IMR-90 (cell line): ENCODE measurements around the gene CD8B. TPM values are rescaled to one million over a fixed set of nuclear protein-coding genes. Genes with fewer than 3 reads are reported as not detected.

ENCODE experiments used
- ATAC-seq: fragments of 200-7000 bp; cut with Tn5 transposase; 2 replicates; pipeline ENCODE4 v1.9.1; 2020; ENCODE audit warnings: low read depth, mild to moderate bottlenecking, moderate library complexity
- BruUV-seq: library from RNA; stranded (reverse); fragments of 400-500 nt; replicated peaks from 2 replicates; lab custom pipeline; 2021; lab: Mats Ljungman, UMichigan
- CTCF ChIA-PET: fragments of 300-600 bp; formaldehyde crosslinking; extraction: SDS; loops from one replicate; lab custom pipeline; 2021; ENCODE audit warnings: antibody characterized with exemption; lab: Yijun Ruan, JAX
- POLR2A ChIA-PET: fragments of 300-600 bp; sonication (Branson Sonifier 250); formaldehyde crosslinking; loops from one replicate; lab custom pipeline; 2022; ENCODE audit warnings: antibody characterized with exemption; ENCODE audit not compliant: unreplicated experiment; lab: Charles Lee
- DNase-seq: peaks from one replicate; pipeline ENCODE4 v3.0.0; 2013
- H2AFZ ChIP-seq: replicated peaks from 2 replicates; pipeline ENCODE3; 2013; ENCODE audit warnings: low read length, mild to moderate bottlenecking; ENCODE audit not compliant: poor library complexity
- H2AK5ac ChIP-seq: 2 replicates; pipeline ENCODE4 v1.6.1; 2013; ENCODE audit warnings: low read depth, low read length, inconsistent platforms
- H2AK9ac ChIP-seq: replicated peaks from 2 replicates; pipeline ENCODE3; 2013; ENCODE audit warnings: mild to moderate bottlenecking, low read depth, low read length, moderate library complexity; ENCODE audit not compliant: poor library complexity
- H2BK120ac ChIP-seq: 2 replicates; pipeline ENCODE4 v1.6.1; 2013; ENCODE audit warnings: low read depth, low read length, inconsistent platforms
- H2BK15ac ChIP-seq: 3 replicates; pipeline ENCODE4 v1.6.1; 2013; ENCODE audit warnings: low read depth, low read length, inconsistent platforms
- H2BK20ac ChIP-seq: 2 replicates; pipeline ENCODE4 v1.6.1; 2013; ENCODE audit warnings: low read depth, mild to moderate bottlenecking, inconsistent platforms, low read length, moderate library complexity
- H2BK5ac ChIP-seq: 2 replicates; pipeline ENCODE4 v1.6.1; 2013; ENCODE audit warnings: mild to moderate bottlenecking, low read depth, low read length, inconsistent platforms; ENCODE audit not compliant: poor library complexity, severe bottlenecking
- H3K14ac ChIP-seq: replicated peaks from 2 replicates; pipeline ENCODE4 v1.6.1; 2013; ENCODE audit warnings: low read depth, low read length, inconsistent platforms
- H3K18ac ChIP-seq: 2 replicates; pipeline ENCODE4 v1.6.1; 2013; ENCODE audit warnings: low read depth, low read length, control low read depth
- H3K23ac ChIP-seq: 2 replicates; pipeline ENCODE4 v1.6.1; 2013; ENCODE audit warnings: low read depth, low read length, inconsistent platforms
- H3K27ac ChIP-seq: 2 replicates; pipeline ENCODE4 v1.5.1; 2013; ENCODE audit warnings: mild to moderate bottlenecking, control low read depth, low read length; ENCODE audit not compliant: insufficient read depth
- H3K27me3 ChIP-seq: 2 replicates; pipeline ENCODE4 v1.6.1; 2013; ENCODE audit warnings: low read length; ENCODE audit not compliant: control insufficient read depth, insufficient read depth
- H3K36me3 ChIP-seq: 2 replicates; pipeline ENCODE4 v1.6.1; 2013; ENCODE audit warnings: low read length, mixed read lengths; ENCODE audit not compliant: control insufficient read depth, insufficient read depth
- H3K4ac ChIP-seq: 2 replicates; pipeline ENCODE4 v1.6.1; 2013; ENCODE audit warnings: low read depth, low read length, inconsistent platforms
- H3K4me1 ChIP-seq: 2 replicates; pipeline ENCODE4 v1.6.1; 2013; ENCODE audit warnings: low read length, mixed read lengths; ENCODE audit not compliant: control insufficient read depth, insufficient read depth
- H3K4me2 ChIP-seq: 2 replicates; pipeline ENCODE4 v1.6.1; 2013; ENCODE audit warnings: low read depth, mild to moderate bottlenecking, control low read depth, low read length, moderate library complexity
- H3K4me3 ChIP-seq: 2 replicates; pipeline ENCODE4 v1.5.1; 2013; ENCODE audit warnings: low read depth, mild to moderate bottlenecking, control low read depth, low read length, moderate library complexity; ENCODE audit not compliant: insufficient read depth
- H3K56ac ChIP-seq: 2 replicates; pipeline ENCODE4 v1.6.1; 2013; ENCODE audit warnings: low read length, inconsistent platforms; ENCODE audit not compliant: insufficient read depth; ENCODE audit errors: extremely low read depth
- H3K79me1 ChIP-seq, 2 experiments: 2 replicates each; pipeline ENCODE4 v1.6.1; 2013; ENCODE audit warnings: low read length in 2 of 2, inconsistent platforms in 1 of 2, low read depth in 1 of 2
- H3K9ac ChIP-seq: 2 replicates; pipeline ENCODE4 v1.6.1; 2013; ENCODE audit warnings: low read depth, low read length, control low read depth
- H3K9me1 ChIP-seq: 2 replicates; pipeline ENCODE4 v1.6.1; 2013; ENCODE audit warnings: low read length, inconsistent platforms; ENCODE audit not compliant: insufficient read depth
- H3K9me3 ChIP-seq: 2 replicates; pipeline ENCODE4 v1.6.1; 2013; ENCODE audit warnings: low read length; ENCODE audit not compliant: control insufficient read depth, insufficient read depth
- H4K20me1 ChIP-seq: 2 replicates; pipeline ENCODE4 v1.6.1; 2013; ENCODE audit warnings: low read length, inconsistent platforms; ENCODE audit not compliant: insufficient read depth
- H4K5ac ChIP-seq: 2 replicates; pipeline ENCODE4 v1.6.1; 2013; ENCODE audit warnings: mild to moderate bottlenecking, low read depth, low read length, control low read depth
- H4K8ac ChIP-seq, 2 experiments: 2 replicates each; pipeline ENCODE4 v1.6.1; 2013; ENCODE audit warnings: low read depth in 2 of 2, low read length in 2 of 2, control low read depth in 1 of 2, inconsistent platforms in 1 of 2
- H4K91ac ChIP-seq: 2 replicates; pipeline ENCODE4 v1.6.1; 2013; ENCODE audit warnings: low read depth, low read length, inconsistent platforms; ENCODE audit not compliant: insufficient read depth
- BHLHE40 ChIP-seq: fragments of 150-350 bp; IDR thresholded peaks from 2 replicates; pipeline ENCODE4 v1.6.1; 2016; ENCODE audit warnings: mild to moderate bottlenecking, low read depth, low read length
- CEBPB ChIP-seq: IDR thresholded peaks from 2 replicates; pipeline ENCODE4 v1.6.1; 2012; ENCODE audit warnings: low read depth, low read length, improper control_type of control experiment
- CHD1 ChIP-seq: IDR thresholded peaks from 2 replicates; pipeline ENCODE4 v1.6.1; 2012; ENCODE audit warnings: low read depth, low read length, improper control_type of control experiment
- FOS ChIP-seq: fragments of 150-350 bp; IDR thresholded peaks from 2 replicates; pipeline ENCODE4 v1.6.1; 2016; ENCODE audit warnings: low read depth, low read length
- MAFK ChIP-seq: IDR thresholded peaks from 2 replicates; pipeline ENCODE4 v1.6.1; 2012; ENCODE audit warnings: low read depth, low read length, improper control_type of control experiment
- MAZ ChIP-seq: IDR thresholded peaks from 2 replicates; pipeline ENCODE4 v1.6.1; 2012; ENCODE audit warnings: low read depth, mild to moderate bottlenecking, low read length, improper control_type of control experiment, moderate library complexity, borderline replicate concordance
- MXI1 ChIP-seq: IDR thresholded peaks from 2 replicates; pipeline ENCODE4 v1.6.1; 2012; ENCODE audit warnings: low read depth, mild to moderate bottlenecking, low read length, moderate library complexity, borderline replicate concordance
- NFE2L2 ChIP-seq: fragments of 150-350 bp; IDR thresholded peaks from 2 replicates; pipeline ENCODE4 v1.6.1; 2016; ENCODE audit warnings: low read depth, mild to moderate bottlenecking, low read length
- POLR2A ChIP-seq: IDR thresholded peaks from 2 replicates; pipeline ENCODE4 v1.6.1; 2012; ENCODE audit warnings: mild to moderate bottlenecking, low read depth, low read length
- RAD21 ChIP-seq: IDR thresholded peaks from 2 replicates; pipeline ENCODE4 v1.6.1; 2012; ENCODE audit warnings: low read length, improper control_type of control experiment
- RCOR1 ChIP-seq: IDR thresholded peaks from 2 replicates; pipeline ENCODE4 v1.6.1; 2012; ENCODE audit warnings: mild to moderate bottlenecking, low read length, improper control_type of control experiment; ENCODE audit not compliant: insufficient replicate concordance
- RFX5 ChIP-seq: IDR thresholded peaks from 2 replicates; pipeline ENCODE4 v1.8.0; 2012; ENCODE audit warnings: low read depth, mild to moderate bottlenecking, low read length, moderate library complexity
- WGBS, 2 experiments: methylation state at CpG; one replicate each; pipeline versions ENCODE4 v1.1.5 to v1.1.7; 2013; ENCODE audit warnings: missing lambda C conversion rate in 2 of 2; ENCODE audit not compliant: insufficient read length in 1 of 2; ENCODE audit errors: extremely low coverage in 2 of 2; 5-methylcytosine and 5-hydroxymethylcytosine counted together
- dilution Hi-C: fragments of 300-500 bp; cut with HindIII; formaldehyde crosslinking; loops from one replicate; pipeline ENCODE4 v1.14.3; 2018; ENCODE audit warnings: low sequenced_read_pairs; ENCODE audit not compliant: unreplicated experiment
- in situ Hi-C: fragments of 300-500 bp; cut with MboI; formaldehyde crosslinking; loops from 3 replicates; pipeline ENCODE4 v1.14.3; 2019; ENCODE audit warnings: low sequenced_read_pairs, inconsistent platforms, mixed read lengths
- intact Hi-C: fragments of 100-400 bp; cut with micrococcal nuclease; formaldehyde crosslinking; loops from 2 replicates; pipeline ENCODE4 v1.10.0; 2022
- polyA plus RNA-seq, 3 experiments: library from polyadenylated mRNA; depleted of rRNA; stranded (reverse); fragments of >200 nt; gene quantifications; 2 replicates each; pipeline ENCODE4 v1.2.3, GENCODE V29; 2012; ENCODE audit warnings: low replicate concordance in 1 of 3
- total RNA-seq: library from RNA; depleted of rRNA; stranded (reverse); fragments of >200 nt; gene quantifications from 2 replicates; pipeline ENCODE4 v1.2.3, GENCODE V29; 2012
- TF ChIP-seq, protein P1 (sequence below): conservative IDR thresholded peaks from 2 replicates; pipeline ENCODE4 v1.5.1; 2012; ENCODE audit warnings: mild to moderate bottlenecking, low read depth, low read length, improper control_type of control experiment
- TF ChIP-seq, protein P2 (sequence below): fragments of 150-350 bp; IDR thresholded peaks from 2 replicates; pipeline ENCODE4 v1.6.1; 2016; ENCODE audit warnings: low read depth, mild to moderate bottlenecking, low read length, moderate library complexity, borderline replicate concordance
- TF ChIP-seq, protein P3 (sequence below): fragments of 150-350 bp; IDR thresholded peaks from 2 replicates; pipeline ENCODE4 v1.6.1; 2017; ENCODE audit warnings: mild to moderate bottlenecking, antibody characterized with exemption, low read length, low read depth

The CD8B gene
- total and polyA plus RNA-seq, 2 of the 4 experiments (the other 2 are of a cell fraction) = not detected

DNA sequence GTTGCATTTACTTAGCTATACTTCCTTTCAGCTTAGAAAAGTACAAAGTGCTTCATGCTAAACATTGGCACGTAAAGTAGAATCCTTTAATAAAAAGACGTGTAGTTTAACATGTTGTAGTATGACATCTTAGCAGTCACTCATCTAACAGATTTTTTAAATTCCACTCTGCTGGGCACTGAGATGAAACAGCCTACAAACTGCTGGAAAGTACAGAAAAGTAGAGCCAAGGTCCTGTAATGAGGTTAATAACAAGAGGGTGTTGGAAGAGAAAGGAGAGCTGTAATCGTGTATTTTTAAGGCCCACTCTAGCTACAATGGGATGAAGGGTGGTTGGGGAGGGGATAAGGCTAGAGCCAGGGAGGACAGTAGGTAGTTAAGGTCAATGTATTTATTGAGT is 81.7 kb downstream of the CD8B start:
- POLR2A ChIA-PET = no interaction called here
- Histone ChIP-seq H2AK5ac (no peak overlapping the region), H3K9me3 (no peaks in the 10 kb centered on the region), H3K14ac (no peak overlapping the region), H3K4ac (no peak overlapping the region), H3K9ac (no peak overlapping the region), H4K20me1 (no peaks in the 10 kb centered on the region), H2AK9ac (no peak overlapping the region), H3K9me1 (no peaks in the 10 kb centered on the region; the same call in 1 of the 2 replicates), H2BK15ac (no peak overlapping the region), H3K4me2 (no peak overlapping the region), H3K79me1 (no peaks in the 10 kb centered on the region), H2AFZ (no peak overlapping the region), H3K27me3 (peaks cover 12% of the 10 kb centered on the region), H2BK20ac (no peak overlapping the region), H3K27ac (no peak overlapping the region), H4K8ac (no peak overlapping the region), H3K4me3 (no peak overlapping the region), H2BK5ac (no peak overlapping the region), H2BK120ac (no peak overlapping the region), H4K91ac (no peak overlapping the region), H3K56ac (no peak overlapping the region), H3K36me3 (peaks cover 3% of the 10 kb centered on the region), H3K23ac (no peak overlapping the region), H3K4me1 (no peaks in the 10 kb centered on the region), H3K18ac (no peak overlapping the region), H4K5ac (no peak overlapping the region)
- ATAC-seq (no peak), DNase-seq (no peak)
- dilution Hi-C loops (no loop called here), in situ Hi-C loops (no loop called here), intact Hi-C loops (no loop called here)
- BruUV-seq = no TSS peak
- TF ChIP-seq RCOR1 = no peak
- no peak for TF ChIP-seq MAFK
- TF ChIP-seq MAZ = no peak
- TF ChIP-seq BHLHE40 = no peak
- TF ChIP-seq, protein P1, sequence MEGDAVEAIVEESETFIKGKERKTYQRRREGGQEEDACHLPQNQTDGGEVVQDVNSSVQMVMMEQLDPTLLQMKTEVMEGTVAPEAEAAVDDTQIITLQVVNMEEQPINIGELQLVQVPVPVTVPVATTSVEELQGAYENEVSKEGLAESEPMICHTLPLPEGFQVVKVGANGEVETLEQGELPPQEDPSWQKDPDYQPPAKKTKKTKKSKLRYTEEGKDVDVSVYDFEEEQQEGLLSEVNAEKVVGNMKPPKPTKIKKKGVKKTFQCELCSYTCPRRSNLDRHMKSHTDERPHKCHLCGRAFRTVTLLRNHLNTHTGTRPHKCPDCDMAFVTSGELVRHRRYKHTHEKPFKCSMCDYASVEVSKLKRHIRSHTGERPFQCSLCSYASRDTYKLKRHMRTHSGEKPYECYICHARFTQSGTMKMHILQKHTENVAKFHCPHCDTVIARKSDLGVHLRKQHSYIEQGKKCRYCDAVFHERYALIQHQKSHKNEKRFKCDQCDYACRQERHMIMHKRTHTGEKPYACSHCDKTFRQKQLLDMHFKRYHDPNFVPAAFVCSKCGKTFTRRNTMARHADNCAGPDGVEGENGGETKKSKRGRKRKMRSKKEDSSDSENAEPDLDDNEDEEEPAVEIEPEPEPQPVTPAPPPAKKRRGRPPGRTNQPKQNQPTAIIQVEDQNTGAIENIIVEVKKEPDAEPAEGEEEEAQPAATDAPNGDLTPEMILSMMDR = no peak
- TF ChIP-seq CEBPB = no peak
- no peak for TF ChIP-seq FOS
- TF ChIP-seq NFE2L2 = no peak
- no peak for TF ChIP-seq POLR2A
- TF ChIP-seq, protein P2, sequence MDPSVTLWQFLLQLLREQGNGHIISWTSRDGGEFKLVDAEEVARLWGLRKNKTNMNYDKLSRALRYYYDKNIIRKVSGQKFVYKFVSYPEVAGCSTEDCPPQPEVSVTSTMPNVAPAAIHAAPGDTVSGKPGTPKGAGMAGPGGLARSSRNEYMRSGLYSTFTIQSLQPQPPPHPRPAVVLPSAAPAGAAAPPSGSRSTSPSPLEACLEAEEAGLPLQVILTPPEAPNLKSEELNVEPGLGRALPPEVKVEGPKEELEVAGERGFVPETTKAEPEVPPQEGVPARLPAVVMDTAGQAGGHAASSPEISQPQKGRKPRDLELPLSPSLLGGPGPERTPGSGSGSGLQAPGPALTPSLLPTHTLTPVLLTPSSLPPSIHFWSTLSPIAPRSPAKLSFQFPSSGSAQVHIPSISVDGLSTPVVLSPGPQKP = no peak
- TF ChIP-seq MXI1 = no peak
- TF ChIP-seq, protein P3, sequence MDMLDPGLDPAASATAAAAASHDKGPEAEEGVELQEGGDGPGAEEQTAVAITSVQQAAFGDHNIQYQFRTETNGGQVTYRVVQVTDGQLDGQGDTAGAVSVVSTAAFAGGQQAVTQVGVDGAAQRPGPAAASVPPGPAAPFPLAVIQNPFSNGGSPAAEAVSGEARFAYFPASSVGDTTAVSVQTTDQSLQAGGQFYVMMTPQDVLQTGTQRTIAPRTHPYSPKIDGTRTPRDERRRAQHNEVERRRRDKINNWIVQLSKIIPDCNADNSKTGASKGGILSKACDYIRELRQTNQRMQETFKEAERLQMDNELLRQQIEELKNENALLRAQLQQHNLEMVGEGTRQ = no peak
- TF ChIP-seq RFX5 = no peak
- no peak for TF ChIP-seq CHD1
- TF ChIP-seq RAD21 = no peak
- CTCF ChIA-PET = interaction anchor here (0.5 to 0.6 kb wide), 2 partner anchors 12 to 42 kb away, joined by 3 read pairs; no protein-coding TSS in a partner anchor
- 10% methylated on average over 1 of the region's 3 CpGs; no CpG with 5 or more reads in 1 of the 2 experiments for WGBS, 2 experiments
